CD4-positive, alpha-beta T cell treated with Interleukin-17A for 1 hour (primary cell): ENCODE results near the gene FTCD.

Source experiments
- DNase-seq: peaks from one replicate; pipeline ENCODE4 v3.0.0-alpha.2; 2020

Gene FTCD

DNA sequence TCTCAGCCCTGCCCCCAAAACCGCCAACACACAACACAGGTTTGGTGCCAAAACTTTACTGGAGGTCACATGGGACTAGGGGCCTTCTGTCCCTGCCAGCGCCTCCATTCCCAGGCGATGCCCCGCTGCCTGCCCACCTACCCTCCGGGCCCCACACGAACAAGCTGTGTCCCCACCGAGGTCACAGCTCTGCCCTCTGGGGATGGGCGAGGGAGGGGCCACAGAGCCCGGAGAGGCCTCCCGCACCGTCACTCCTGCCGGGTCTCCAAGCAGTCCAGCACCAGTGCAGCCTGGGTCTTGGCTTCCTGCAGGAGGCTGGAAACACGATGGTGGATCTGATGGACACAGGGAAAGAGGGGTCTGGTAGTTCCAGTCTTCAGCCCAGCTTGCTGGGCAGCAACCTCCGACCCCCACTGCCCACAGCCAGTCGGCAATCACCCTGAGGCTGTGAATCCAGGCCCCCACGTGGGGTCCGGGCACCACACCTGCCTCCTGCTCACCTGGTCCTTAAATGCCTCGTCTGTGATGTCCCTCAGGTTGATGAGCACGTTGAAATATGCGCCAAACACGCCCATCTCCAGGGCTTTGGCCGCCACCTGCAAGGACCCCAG is 18.5 kb downstream of the FTCD start:
- DNase-seq: no peak

DNA sequence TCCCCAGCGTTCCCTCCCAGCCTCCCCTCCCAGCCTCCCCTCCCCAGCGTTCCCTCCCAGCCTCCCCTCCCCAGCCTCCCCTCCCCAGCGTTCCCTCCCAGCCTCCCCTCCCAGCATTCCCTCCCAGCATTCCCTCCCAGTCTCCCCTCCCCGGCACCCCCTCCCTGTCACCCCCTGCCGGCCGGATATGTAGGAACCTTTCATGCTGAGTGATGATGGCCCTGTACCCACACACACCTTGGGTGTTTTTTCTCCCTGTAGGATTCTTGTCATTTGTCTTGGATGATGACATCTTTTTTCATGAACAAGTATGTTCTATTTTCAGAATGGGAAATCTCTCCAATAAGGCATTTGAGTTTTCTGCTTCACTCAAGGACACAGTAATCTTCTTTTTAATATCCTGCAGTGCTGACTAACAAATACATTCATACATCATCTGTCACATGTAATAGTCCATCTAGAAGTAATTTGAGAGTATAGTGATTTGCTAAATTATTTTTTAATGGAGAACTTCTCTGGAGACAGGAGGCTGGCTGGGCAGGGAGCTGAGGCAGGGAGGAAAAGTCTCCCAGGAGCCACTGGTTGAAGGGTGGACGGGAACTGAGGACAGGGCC is 19.5 kb downstream of the FTCD start:
- DNase-seq: no peak

DNA sequence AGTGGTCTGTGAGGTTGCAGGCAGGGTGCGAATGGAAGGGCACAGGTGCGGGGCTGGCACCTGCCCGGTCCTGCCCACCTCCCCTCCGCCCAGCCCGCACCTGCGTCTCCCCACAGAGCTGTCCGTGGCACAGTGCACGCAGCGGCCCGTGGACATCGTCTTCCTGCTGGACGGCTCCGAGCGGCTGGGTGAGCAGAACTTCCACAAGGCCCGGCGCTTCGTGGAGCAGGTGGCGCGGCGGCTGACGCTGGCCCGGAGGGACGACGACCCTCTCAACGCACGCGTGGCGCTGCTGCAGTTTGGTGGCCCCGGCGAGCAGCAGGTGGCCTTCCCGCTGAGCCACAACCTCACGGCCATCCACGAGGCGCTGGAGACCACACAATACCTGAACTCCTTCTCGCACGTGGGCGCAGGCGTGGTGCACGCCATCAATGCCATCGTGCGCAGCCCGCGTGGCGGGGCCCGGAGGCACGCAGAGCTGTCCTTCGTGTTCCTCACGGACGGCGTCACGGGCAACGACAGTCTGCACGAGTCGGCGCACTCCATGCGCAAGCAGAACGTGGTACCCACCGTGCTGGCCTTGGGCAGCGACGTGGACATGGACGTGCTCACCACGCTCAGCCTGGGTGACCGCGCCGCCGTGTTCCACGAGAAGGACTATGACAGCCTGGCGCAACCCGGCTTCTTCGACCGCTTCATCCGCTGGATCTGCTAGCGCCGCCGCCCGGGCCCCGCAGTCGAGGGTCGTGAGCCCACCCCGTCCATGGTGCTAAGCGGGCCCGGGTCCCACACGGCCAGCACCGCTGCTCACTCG is 23.3 kb downstream of the FTCD start:
- DNase-seq: no peak

DNA sequence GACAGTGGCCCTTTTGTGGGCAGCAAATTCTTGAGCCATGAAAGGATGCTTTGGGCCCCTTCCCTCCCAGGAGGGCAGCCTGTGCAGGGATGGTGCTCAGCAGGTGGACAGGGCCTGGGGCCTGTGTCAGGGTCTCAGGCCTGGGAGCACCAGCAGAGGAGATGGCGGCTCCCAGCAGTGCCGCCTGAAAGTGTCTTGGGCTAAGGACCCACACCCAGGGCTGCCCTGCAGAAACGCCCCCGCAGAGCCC is 23.9 kb downstream of the FTCD start:
- DNase-seq: no peak

DNA sequence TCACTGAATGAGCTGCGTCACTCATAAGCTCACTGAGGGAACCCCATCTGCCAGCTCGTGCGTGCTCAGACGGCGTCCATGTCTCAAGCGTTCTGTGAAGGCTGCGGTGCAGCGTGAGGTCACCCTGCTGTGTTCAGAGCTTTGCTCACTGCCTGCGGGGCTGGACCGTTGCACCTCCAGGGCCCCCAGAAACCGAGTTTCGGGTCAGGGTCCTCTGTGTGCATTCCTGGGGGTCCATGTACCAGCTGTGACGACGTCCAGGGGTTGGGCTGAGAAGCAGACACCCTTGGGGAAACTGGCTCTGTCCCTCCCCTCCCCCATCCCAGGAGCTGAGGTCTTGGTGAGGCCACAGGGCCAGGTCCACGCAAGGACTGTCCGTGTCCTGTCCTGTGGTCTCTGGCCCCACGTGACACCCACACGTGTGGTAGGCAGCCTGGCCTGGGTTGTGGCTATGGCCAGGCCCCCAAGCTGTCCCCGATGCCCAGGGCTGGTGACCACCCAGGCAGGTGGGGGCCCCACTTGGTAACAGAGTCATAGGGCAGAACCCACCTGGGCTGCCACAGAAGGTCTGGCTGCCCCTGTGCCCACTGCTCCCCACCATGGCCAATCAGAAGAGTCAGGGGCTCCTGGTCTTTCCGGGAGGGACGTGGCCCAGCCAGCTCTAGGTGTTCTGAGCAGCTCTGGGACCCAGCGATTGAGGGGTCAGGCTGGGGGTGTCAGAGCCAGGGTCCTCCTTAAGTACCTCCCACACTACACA is 24.4 kb downstream of the FTCD start:
- no peak for DNase-seq

DNA sequence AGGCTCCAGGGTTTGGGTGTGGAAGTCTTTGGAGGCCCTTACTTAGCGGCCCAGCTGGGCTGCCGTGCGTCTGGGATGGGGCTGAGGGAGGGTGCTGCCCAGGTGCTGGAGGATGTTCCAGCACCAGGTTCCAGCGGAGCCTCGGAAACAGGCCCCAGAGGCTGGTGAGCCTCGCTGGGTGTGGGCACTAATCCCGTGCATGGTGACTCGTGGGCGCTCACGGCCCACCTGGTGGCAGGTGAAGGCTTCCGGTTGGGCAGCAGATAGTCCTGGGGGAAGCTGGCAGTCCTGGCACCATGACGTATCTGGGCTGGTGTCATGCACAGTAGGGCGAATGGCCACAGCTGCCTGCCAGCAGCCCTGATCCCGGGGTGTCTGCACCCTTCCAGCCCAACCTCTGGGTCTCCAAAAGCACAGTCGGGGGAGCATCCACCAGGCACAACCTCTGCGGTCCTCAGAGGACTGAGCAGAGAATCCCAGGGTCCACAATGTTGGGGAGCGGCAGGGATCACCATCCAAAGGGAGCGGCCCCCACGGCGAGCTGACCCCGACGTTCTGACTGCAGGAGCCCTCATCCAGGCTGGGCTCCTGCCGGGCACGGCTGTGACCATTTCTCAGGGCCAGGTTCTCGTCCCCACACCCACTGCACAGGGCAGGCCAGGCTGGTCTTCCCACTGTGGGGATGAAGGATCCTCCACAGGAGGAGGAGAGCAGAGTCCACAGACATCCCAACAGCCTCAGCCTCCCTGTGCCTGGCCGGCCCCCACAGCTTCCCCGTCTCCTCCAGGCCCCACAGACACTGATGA is 25.3 kb downstream of the FTCD start:
- no peak for DNase-seq

DNA sequence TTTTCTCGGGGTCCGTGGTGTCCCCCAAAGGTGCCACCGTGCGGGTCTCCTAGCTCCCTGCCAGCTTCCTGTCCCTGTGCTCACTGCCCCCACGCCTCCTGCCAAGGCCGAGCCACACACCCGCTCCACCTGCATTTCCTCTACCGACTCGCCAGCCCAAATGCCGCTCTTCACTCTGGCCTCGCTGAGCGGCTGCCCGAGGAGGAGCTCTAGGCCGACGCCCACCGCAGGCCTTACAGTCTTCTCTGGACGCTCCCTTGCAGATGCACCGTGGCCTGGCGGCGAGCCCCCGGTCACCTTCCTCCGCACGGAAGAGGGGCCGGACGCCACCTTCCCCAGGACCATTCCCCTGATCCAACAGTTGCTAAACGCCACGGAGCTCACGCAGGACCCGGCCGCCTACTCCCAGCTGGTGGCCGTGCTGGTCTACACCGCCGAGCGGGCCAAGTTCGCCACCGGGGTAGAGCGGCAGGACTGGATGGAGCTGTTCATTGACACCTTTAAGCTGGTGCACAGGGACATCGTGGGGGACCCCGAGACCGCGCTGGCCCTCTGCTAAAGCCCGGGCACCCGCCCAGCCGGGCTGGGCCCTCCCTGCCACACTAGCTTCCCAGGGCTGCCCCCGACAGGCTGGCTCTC is 26.3 kb downstream of the FTCD start:
- DNase-seq: no peak

DNA sequence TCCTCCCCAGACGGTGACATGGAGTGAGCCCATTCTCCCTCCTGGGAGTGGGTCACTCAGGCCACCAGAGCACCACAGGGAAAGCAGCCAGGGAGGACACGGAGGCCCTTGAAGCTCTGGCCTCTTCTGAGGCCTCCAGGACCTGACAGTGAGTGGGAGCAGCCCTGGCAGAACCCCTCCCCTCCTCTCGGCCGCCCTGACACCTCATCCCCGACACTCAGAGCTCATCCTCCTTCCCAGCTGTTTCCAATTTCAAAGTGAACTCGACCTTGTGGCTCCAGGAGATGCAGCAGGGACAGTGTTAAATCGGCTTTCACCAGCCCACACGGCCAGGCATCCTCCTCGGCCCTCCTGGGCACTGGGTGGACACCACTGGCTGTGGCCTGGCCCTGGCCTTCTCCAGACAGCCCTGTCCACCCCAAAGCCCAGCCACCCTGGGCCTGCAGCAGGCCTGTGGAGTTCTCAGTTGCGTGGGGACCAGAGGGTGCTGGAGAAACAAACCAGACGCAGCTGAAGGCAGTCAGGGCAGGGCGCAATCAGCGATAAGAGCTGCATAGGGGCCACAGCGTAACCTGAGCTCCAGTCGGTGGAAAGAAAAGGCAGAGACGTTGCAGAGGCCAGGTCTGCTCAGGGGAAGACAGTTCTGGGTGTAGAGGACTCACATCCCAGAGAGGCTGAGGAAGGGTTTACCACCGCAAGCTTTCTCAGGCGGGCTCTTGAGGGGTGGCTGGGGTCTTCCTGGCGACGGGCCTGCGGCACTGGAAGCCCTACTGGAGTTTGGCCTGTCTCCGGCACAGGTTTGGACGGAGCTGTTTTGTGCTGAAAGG is 27.1 kb downstream of the FTCD start:
- no peak for DNase-seq

DNA sequence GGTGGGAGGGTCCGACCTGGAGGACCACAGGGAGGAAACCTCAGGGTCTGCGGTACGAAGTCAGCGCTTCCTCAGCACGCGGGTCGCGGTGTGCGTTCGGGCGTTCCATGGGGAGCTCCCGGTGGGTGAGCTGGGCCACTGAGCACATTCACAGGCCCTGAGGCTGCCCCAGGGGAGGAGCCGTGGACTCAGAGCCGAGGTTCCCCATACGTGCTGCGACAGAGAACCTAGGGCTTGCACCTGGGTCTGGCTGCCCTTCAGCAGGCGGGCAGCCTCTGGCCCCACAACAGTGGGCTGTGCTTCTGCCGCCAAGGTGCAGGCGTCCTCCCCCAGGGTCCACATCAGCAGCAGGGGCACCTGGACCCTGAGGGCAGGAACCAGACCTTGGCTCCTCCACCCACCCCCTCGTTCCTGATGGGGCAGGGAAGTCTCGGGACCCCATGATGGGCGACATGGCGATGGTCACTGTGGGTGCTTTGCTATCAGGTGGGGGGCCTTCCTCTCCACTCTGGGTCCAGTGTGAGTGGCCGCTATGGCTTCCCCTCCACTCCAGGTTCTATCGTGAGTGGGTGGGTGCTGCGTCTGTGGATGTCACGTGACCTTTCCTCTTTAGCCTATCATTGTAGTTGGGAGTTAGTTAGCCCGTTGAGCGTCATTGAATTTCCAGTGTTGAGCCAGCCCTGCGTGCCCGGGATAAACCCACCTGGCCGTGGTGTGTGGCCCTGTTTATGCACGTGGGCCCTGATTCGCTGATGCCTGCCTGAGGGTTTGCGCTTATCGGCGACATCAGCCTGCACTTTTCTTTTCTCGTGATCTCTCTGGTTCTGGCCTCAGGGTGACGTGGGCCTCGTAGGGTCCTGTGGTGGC is 27.9 kb downstream of the FTCD start:
- DNase-seq: no peak

DNA sequence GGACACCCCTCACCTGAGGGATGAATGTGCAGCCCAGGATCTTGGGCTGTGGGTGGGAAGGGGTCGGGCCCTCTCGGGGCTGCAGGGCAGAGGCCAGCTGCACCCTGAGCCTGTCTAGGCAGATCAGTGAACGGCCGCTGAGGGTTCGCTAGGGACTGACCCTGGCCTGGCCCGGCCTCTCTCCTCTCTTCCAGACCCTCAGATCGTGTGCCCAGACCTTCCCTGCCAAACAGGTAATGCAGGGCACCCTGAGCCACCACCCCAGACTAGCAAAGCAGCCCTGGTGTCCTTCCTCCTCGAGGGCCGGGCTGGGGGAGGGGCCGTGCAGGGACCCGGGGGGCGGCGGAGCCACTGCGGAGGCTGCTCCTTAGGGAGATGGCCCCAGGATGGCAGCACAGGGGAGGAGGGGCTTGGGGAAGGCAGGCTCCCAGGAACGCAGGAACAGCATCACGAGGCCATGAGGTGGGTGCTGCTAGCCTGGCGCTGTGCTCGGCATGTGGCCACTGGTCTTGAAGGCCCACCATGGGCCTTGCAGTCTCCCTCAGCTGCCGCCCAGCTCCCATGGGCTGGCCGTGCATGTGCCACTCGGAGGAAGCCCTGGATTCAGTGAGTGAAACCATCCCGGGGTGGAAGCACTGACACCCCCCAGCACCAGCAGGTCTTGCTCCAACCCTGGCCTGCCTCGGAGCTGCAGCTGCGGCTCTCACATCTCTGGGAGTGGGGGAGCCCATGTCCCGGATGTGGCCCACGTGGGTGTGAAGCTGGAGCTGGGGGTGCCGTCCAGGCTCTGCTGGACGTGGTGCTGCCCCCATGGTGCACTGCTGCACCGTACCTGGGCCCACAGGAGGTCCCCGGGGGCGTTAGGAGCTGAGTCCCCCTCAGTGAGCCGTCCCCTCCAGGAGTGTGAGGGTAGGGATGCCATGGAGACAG is 28.8 kb downstream of the FTCD start:
- no peak for DNase-seq

DNA sequence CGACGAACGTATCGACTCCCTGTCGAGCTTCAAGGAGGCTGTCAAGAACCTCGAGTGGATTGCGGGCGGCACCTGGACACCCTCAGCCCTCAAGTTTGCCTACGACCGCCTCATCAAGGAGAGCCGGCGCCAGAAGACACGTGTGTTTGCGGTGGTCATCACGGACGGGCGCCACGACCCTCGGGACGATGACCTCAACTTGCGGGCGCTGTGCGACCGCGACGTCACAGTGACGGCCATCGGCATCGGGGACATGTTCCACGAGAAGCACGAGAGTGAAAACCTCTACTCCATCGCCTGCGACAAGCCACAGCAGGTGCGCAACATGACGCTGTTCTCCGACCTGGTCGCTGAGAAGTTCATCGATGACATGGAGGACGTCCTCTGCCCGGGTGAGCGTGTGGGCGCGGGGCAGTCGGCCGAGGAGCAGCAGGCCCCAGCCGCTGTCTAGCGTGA is 29.5 kb downstream of the FTCD start:
- DNase-seq: no peak

DNA sequence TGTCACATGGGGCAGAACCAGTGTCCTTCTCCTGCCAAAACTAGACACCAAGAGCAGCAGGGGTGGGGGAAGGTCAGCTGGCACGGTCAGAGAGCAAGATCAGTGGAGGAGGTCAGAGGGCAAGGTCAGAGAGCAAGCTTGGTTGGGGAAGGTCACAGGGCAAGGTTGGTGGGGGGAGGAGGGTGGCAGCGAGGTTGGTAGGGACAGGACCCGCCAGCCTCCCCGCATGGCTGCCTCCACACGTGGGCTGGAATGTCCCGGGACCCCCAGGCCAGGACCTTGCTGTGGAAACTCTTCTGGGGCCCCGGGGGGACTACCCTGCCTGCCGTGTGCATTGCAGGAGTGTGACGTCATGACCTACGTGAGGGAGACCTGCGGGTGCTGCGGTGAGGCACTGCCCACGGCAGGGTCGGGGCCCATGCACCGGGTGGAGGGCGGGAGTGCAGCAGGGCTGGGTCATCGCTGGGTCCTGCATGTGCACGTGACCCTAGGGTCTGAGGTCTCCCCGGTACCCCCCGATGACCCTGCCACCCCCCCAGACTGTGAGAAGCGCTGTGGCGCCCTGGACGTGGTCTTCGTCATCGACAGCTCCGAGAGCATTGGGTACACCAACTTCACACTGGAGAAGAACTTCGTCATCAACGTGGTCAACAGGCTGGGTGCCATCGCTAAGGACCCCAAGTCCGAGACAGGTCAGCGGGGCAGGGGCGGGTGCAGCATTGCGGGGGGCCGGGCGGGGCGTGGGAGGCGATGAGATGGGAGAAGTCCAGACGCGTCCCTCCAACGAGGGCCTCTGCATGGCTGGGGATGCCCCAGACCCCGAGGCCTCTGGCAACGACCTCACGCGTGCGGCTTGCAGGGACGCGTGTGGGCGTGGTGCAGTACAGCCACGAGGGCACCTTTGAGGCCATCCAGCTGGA is 30.2 kb downstream of the FTCD start:
- no peak for DNase-seq

DNA sequence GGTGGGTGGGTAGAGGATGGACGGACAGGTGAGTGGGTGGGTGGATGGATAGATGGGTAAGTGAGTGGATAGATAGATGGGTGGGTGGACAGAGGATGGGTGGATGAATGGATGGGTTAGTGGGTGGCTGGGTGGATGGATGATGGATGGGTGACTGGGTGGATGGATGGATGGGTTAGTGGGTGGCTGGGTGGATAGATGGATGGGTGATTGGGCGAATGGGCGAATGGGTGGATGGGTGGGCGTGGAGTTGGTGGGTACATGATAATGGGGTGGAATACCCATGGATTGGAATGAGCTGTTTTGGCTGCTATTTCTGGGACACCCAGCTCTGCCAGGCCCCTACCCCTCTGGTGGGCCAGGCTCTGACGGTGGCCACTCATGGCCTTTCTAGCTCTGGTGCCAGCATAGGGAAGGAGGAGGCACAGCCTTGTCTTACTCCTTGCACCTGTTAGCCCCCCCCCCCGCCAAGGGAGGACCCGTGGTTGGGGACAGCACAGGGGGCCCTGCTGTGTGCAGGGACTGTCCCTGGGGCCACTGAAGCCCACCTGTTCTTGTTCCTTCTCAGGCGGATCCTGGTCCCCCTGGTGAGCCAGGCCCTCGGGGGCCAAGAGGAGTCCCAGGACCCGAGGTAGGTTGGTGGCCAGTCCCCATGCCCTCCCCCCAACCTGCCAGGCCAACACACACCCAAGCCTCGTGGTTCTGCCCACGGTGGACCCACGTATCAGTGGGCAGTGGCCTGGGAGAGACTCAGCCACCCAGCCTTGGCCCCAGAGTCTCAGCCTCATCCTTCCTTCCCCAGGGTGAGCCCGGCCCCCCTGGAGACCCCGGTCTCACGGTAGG is 31.1 kb downstream of the FTCD start:
- DNase-seq: no peak

DNA sequence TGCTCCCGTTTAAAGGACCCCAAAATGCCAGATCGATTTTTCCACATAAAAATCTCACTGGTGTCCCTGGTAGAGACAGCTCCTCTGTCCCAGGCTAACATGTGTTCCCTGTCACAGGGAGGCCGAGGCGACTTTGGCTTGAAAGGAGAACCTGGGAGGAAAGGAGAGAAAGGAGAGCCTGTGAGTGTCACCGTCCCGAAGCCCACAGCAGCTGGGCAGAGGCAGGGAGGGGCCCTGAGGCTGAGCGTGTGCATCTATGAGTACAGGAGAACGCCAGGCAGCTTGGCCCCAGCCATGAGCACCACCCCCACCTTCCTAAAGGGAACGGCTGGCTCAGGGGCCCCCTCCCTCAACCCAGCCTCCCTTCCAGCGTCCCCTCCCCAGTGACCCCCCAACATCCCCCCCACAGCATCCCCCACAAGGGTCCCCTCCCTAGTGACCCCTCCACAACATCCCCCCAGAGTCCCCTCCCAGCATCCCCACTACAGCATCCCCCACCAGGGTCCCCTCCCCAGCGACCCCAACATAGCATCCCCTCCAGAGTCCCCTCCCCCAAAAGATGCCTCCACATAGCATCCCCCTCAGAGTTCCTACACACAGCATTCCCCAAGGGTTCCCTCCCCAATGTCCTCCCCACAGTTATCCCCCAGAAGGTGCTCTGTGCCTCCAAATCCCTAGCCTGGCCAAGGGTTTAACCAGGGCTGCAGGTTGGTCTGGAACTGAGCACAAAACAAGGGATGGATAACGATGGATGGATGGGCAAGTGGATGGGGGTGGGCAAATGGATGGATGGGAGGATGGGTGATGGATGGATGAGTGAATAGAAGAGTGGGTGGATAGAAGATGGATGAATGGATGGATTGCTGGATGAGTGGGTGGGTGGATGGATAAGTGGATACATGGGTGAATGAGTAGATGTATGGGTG is 32.4 kb downstream of the FTCD start:
- DNase-seq: no peak

DNA sequence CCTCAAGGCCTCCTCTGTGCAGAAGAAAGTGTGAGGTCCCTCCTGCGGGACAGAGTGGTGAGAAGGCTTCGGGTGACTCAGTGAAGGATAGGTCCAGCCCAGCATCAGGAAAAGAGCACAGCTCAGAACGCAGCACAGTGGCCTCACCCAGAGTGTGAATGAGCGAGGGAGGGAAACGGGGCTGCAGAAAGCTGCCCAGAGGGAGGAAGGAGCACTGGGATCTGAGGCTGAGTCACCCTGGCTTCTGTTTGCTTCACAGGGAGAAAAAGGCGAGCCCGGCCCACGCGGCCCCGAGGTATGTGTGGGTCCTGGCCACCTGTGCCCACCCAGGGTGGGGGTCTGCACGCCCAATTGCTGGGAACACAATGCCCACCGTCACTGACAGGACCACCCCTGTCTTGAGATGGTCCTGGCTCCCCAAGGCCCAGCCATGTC is 33.1 kb downstream of the FTCD start:
- DNase-seq: no peak
